ENCODE data around the gene NADK2. TPM values are rescaled to one million over a fixed set of nuclear protein-coding genes. Genes with fewer than 3 reads are reported as not detected.

Gene NADK2
- total and polyA plus RNA-seq, 9 of the 15 experiments (the other 6 are each of a cell fraction or from before 2014, with no cell fraction given): 10.6 to 41.0 (median 24.0) TPM

DNA sequence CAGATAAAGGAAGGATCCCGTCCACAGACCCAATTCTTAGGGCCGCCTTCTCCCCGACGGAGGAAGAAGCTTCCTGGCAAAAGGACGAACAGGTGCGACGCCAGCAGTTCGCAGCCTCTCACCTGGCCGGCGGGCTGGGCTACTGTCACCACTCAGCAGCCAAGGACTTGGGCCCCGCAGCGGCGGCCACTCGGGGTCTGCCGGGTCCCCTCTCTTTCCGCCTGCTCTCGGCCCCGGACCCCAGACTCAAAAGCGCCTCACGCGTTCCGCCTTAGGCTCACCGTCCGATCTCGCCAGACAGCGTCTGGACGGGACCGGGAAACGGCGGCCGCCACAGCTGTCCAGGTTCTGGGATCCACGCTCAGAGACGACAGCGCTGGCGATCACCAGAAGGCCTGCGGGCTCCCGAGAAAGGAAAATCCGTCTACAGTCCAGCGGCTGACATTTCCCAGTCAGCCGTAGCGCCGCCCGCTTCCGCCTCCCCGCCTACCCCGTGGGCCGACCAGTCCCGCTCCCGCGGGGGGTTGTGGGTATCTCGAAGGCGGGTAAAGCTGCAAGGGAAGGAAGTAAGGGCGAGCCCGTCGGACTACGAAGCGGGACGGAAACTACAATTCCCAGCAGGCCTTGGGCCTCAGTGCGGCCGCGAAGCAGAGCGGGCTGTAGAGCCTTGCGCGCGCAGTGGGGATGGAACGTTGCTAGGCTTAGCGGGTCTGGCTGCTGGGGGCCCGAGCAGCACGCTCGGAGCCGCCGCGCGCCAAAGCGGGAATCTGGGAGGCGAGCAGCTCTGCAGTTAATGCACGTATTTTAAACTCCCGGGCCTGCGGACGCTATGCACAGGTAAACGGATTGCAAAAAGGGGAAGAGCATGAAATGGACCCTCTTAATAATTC, 90.0 kb downstream of the NADK2 start, which contains the start of the genes LMBRD2 and SKP2 (continued):
- TF ChIP-seq ZBTB40 (IDR thresholded peaks at IDR 0.05) (peak; percentile 81), ZBTB40 (CRISPR knock-in tag; IDR thresholded peaks at IDR 0.05) (no peak), SIN3B (IDR thresholded peaks at IDR 0.05; ENCODE audit: low read depth) (peak; percentile 75; the same call in 1 of the 2 replicates), ZNF224 (CRISPR knock-in tag; IDR thresholded peaks at IDR 0.05) (no peak), ZNF280A (IDR thresholded peaks at IDR 0.05; ENCODE audit: low read depth, partially characterized antibody) (no peak), ZNF174 (CRISPR knock-in tag; IDR thresholded peaks at IDR 0.05) (no peak), ZBTB49 (CRISPR knock-in tag; IDR thresholded peaks at IDR 0.05; ENCODE audit: borderline replicate concordance) (no peak), ZNF12 (CRISPR knock-in tag; IDR thresholded peaks at IDR 0.05) (peak; percentile 78)
- TF ChIP-seq, protein P1, sequence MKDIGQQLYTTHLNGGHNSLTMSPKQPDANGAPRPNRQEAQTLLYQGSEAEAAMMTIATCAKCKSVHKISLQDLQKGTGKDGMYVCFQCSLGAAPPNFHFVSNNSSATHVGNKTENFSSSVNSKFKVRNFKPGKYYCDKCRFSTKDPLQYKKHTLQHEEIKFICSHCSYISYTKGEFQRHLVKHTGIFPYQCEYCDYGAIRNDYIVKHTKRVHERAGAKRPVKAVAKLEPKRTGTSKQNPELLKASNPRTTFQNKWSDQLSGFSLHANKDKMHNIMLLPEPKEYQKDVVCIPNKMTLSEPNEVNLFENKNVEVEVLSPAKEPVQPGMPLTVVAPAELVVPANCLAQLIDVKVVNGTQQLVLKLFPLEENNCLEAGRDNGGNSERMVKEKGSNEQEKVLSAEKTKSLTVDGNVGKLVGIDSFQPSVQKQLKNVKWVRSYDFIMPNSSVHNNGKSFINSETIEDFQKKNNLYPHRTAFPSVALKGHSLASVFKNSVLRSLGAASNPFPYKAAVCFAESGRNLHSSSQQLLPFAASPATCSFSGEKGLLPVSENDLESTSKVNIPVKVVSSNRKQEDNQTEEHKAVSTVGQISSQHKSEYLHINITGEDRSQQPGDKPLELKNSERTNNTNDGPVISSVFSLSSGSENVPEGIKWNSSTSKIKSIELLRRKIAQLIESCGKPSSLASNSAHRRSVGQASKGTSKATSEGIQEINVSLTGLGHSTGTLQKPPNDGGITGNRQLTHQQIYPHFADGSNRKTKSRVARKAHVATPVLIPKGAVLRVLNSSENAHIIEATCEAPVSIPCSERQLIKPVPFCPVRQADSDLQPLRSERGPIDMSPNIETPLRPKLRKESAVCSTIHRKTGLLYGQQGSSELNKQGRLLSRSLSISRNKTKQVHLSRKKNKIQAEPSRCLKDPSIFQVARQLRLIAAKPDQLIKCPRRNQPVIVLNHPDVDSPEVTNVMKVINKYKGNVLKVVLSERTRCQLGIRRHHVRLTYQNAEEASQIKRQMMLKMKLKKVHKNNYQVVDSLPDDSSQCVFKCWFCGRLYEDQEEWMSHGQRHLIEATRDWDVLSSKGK (CRISPR knock-in tag; IDR thresholded peaks at IDR 0.05): no peak

Measured in K562 (cell line).